GM20000 (cell line): ENCODE results near the gene ABLIM2.

Experiments
- DNase-seq: peaks from one replicate; pipeline ENCODE4 v3.0.0; 2012; ENCODE audit warnings: low spot score
- CTCF ChIP-seq: IDR thresholded peaks from 2 replicates; pipeline ENCODE4 v1.5.1; 2012; ENCODE audit warnings: mild to moderate bottlenecking, control low read depth; ENCODE audit errors: extremely low read depth, missing control alignments

The ABLIM2 gene

GRCh38 chr4:8063974-8064563 is 94.5 kb downstream of the ABLIM2 start:
- no peak for TF ChIP-seq CTCF
- DNase-seq: no peak

- TF ChIP-seq CTCF: no peak
- no peak for DNase-seq
Measured at GRCh38 chr4:8061573-8061972, 97.0 kb downstream of the ABLIM2 start.

GRCh38 chr4:8061145-8061544 is 97.5 kb downstream of the ABLIM2 start:
- no peak for DNase-seq
- TF ChIP-seq CTCF: no peak

- TF ChIP-seq CTCF: no peak
- no peak for DNase-seq
Measured at GRCh38 chr4:8060632-8061031, 98.0 kb downstream of the ABLIM2 start.

- no peak for TF ChIP-seq CTCF
- DNase-seq: no peak
Measured at GRCh38 chr4:8058031-8058479, 100.6 kb downstream of the ABLIM2 start.

GRCh38 chr4:8055206-8055605 is 103.4 kb downstream of the ABLIM2 start:
- no peak for TF ChIP-seq CTCF
- no peak for DNase-seq

GRCh38 chr4:8053688-8054449 is 104.7 kb downstream of the ABLIM2 start:
- no peak for TF ChIP-seq CTCF
- DNase-seq: no peak
